HG03045 (cell line): ENCODE data around the gene PLEKHH1.
A peak's percentile ranks its signal among the peaks of the same experiment; 100 is the strongest.
"Not testable (repeated sequence)": the region's sequence is repeated elsewhere in the genome, so short reads cannot be mapped to it uniquely, and the experiment has no call there.

Experiments used
- ATAC-seq: cut with Tn5 transposase; IDR thresholded peaks from one replicate; pipeline ENCODE4 v1.9.1; 2021; ENCODE audit warnings: mild to moderate bottlenecking, moderate library complexity; ENCODE audit not compliant: unreplicated experiment

Gene PLEKHH1

GRCh38 chr14:67579636-67580035, 46.5 kb downstream of the PLEKHH1 start:
- ATAC-seq, result no peak

DNA sequence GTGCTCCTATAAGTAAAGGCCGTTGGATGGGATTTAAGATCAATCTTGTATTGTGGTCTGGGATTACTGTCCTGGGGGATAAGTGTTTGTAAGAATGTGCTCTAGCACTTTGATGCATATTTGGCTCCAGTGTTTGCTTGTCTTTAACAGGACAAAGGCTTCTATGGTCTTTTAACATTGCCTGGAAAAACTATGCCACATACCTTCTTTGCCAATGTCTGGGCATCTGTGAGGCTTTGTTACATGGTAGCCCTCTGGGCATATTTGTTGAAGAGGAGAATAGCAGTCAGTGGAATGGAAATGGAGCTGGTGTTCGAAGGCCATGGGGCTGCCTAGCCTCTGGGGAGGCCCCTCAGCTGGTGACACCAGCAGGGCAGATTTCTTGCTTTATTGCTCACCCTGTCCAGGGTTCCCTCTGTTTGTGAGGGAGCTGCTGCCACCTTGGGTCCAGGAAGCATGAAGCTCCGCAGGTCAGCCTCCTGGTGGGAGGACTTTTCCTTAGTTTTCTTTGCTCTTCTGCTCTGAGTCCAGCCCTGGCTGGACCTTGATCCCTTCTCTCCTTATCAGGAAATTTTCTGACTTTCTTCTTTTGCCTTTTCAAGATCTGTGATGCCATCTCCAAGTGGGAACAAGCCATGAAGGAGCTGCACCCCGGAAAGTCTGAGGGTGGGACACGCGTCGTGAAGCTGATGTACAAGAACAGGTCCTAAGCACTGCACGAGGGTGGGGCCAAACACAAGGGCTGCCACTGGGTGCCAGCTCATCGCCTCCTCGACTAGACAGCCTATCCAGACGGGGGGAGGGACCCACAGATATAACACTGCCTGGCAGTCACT, 47.5 kb downstream of the PLEKHH1 start:
- ATAC-seq, result no peak

GRCh38 chr14:67581643-67582042, 48.6 kb downstream of the PLEKHH1 start:
- no peak for ATAC-seq

- ATAC-seq, result no peak
These were observed 49.0 kb downstream of the PLEKHH1 start for GRCh38 chr14:67582061-67582460.

DNA sequence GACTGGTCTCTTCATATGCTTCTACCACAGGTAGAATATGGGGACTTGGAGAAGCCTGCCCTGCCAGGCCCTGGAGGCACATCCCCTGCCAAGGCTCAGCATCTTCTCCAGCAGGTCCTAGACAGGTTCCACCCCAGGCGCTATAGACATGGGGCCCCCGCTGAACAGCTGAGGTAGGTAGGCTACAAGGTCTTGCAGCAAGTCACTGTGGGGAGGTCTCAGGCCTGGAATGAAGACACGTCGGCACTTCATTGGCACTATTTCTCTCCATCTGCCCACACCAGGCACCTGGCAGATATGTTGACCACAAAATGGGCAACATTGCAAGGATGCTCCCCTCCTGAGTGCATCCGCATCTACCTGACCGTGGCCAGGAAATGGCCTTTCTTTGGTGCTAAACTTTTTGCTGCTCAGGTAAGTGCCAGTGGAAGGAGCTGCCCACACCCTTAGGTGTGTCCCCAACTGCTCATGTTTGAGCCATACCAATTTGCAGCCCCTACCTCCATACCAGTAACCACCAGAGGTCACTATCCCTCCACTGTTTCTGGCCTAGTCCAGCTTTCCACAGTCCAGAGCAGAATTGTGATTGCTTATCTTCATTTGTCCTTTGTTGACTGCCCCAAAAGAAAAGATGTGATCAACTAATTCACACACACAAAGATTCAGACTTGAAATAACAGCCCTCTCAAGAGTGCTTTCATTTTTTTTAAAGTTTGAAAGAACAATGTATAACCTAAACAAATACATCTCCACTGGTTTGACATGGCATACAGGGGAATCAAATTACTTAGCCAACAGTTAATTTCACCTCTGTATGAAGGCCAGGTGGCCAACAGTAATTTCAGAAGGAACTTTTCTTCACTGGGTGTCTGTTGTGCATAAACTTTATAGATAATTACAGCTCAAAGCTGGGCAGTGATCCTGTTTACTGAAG, 50.9 kb downstream of the PLEKHH1 start:
- ATAC-seq, result no peak

GRCh38 chr14:67584978-67585377, 51.9 kb downstream of the PLEKHH1 start:
- no peak for ATAC-seq

DNA sequence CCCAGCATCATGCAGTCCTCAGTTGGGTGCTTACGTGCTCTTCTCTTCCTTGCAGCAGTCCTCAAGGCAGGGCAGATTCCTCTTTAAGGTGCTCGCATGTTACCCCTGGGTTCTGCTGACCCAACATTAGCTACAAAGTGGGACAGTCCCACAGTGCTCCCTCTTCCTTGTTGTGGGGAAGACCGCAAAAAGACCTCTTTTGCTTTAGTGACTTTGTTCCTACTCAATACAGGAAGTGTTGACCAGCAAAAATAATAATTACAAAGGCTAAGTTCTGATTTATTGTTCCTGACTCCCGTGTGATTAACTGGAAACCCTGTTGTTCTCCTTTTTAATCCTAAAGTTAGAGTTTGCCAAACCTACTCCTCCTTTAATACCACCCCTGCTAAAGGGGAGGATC, 53.3 kb downstream of the PLEKHH1 start:
- ATAC-seq, result no peak

DNA sequence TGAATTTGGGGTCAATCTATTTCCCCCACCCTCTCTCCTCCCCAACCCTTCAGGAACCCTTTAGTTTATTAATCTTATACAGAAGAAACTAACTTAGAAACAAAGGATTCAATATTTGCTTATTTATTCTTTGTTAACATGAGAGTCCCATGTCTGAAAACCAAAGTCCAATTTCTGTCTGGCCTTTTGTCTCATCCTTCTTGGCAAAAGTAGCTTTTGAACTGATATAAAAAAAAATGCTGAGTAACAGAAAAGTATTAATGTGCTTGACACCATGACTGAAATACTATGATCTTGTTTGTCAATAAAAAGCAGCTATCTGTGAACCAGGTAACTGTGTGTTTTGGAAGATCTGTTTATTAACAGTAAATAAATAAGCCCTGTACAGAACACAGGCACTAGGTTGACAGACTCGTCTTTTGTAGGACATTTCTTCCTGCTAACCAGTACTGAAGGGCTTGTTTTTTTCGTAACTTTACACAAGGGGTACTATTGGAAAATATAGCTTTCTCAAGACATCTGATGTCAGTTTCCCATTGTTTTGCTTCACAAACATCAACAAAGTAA, 56.2 kb downstream of the PLEKHH1 start:
- no peak for ATAC-seq

DNA sequence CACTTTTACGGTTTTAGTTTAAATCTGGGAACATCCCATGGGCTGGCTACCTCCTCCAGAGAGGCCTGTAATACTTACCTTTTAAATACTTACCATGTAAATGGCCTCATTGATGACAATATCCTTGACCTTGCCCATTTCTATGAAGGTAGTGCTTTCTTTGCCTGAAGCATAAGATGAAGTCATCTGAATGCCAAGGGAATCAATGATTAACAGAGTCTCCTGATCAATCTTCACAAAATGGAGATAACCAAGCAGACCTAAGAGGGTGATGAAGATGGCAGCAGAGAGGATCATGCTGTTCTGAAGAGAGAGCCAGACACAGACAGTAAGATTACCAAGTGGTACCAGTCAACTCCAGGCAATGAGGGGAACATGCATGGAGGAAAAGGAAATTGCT, 60.6 kb downstream of the PLEKHH1 start:
- not testable (repeated sequence) for ATAC-seq

GRCh38 chr14:67595392-67595791, 62.3 kb downstream of the PLEKHH1 start:
- ATAC-seq, result no peak

DNA sequence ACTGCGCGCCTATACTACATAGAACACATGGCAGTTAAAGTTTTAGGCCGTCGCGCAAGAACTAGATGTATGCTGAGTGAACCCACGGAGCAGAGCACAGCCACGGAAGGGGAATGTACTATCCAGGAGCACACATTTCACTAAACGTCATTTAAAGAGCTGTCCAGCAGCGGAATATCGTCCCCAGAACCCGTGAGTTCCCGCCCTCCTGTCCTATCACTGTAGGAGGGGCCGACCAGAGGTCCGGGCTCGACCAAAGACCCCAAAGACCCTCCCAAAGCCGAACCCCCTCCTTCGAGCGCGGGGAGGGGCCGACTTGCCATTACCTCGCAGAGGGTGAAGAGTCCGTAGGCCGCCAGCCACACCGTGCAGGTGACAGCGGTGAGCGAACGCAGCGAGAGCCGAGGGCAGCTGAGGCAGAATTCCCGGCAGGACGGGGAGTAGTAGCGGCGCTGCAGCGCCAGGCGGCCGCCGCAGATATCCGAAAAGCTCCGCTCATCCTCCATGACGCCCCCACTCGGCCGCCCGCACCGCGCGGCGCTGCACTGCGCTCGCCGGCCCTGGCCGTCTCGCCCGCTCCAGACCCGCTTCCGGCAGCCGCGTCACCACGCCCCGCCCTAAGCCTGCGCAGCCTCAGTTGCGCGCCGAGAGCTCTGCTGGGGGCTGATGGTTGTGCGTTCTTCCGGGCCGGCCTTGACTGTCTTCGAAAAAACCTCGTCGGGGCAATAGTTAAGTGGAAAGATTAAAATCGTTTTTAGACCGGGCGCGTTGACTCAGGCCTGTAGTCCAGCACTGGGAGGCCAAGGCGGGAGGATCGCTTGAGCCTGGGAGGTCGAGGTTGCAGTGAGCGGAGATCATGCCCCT, 66.8 kb downstream of the PLEKHH1 start, which contains the start of gene PIGH:
TSS of gene PIGH (minus strand) at position 571 of the 864 bp plus-strand sequence. CDS start at position 506, 65 bp downstream.
- peak; percentile 96 for ATAC-seq

DNA sequence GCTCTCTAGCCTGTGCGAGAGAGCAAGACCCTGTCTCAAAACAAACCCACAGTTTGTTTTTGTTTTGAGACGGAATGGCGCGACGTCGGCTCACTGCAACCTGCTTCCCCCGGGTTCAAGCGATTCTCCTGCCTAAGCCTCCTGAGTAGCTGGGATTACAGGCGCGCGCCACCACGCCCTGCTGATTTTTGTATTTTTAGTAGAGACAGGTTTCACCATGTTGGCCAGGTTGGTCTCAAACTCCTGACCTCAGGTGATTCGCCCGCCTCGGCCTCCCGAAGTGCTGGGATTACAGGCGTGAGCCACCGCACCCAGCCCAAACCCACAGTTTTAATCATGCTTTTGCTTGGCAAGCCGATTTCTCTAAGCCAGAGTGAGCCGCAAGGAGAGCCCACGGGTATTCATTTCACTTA, 67.5 kb downstream of the PLEKHH1 start:
- ATAC-seq, result not testable (repeated sequence)

DNA sequence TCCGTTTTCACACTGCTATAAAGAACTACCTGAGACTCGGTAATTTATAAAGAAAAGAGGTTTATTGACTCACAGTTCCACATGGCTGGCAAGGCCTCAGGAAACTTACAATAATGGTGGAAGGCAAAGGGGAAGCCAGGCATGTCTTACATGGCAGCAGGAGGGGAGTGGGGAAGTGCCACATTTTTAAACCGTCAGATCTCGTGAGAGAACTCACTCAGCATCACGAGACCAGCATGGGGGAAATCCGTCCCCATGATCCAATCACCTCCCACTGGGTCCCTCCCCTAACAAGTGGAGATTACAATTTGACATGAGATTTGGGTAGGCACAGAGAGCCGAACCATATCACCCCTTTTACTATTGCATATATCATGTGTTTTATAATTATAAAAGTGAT, 69.0 kb downstream of the PLEKHH1 start:
- no peak for ATAC-seq

GRCh38 chr14:67602995-67603545, 70.0 kb downstream of the PLEKHH1 start:
- peak; percentile 50 for ATAC-seq

DNA sequence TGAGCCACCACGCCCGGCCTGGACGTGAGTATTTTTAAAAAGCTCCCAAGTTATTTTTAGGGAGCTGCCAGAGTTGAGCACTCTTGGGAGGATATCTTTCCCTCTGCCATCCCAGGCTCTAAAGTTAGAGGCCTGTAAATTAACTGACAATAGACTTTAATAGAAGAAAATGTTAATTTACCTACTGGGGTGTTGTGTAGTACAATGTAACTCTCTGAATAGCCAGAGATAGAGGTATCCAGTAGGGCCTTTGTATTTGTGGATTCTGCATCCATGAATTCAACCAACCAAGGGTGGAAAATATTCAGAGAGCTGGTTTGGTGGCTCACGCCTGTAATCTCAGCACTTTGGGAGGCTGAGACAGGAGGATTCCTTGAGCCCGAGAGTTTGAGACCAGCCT, 74.6 kb downstream of the PLEKHH1 start:
- ATAC-seq, result no peak

GRCh38 chr14:67609642-67610310, 76.7 kb downstream of the PLEKHH1 start:
- ATAC-seq, result no peak

DNA sequence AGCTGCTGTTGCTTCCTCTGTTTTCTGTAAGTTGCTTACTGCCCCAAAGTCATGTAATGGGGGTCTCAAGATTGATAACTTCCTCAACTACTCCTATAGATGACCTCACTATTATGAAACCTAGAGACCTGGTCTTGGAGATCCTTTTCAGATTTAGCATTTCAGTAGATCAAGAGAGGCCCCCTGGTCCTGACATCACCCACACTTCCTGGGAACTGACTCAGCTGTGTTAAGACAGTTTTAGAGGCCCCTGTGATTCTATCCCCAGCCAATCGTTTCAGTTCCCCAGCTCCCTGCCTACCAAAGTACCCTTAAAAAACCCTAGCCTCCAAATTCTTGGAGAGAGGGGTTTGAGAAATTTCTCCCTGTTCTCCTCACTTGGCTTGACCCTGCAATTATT, 77.4 kb downstream of the PLEKHH1 start:
- ATAC-seq, result no peak

DNA sequence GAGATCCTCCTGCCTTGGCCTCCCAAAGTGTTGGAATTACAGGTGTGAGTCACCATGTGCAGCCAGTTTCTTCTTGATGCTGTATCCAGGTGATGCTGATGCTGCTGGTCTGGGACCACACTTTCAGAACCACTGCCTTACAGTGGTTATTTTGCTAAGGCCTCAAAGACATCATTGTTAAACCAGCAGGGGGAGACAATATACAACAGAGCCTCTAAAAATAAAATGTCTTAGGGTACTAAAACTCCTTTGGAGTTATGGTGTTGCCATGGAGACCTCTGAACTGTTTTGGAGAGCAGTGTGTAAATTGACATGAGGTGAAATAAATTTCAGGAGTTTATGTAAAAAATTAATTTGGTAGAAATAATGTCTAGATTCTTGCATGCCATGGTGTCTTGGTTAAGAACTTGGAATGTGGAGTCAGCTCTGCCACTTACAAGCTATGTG, 85.5 kb downstream of the PLEKHH1 start:
- no peak for ATAC-seq

DNA sequence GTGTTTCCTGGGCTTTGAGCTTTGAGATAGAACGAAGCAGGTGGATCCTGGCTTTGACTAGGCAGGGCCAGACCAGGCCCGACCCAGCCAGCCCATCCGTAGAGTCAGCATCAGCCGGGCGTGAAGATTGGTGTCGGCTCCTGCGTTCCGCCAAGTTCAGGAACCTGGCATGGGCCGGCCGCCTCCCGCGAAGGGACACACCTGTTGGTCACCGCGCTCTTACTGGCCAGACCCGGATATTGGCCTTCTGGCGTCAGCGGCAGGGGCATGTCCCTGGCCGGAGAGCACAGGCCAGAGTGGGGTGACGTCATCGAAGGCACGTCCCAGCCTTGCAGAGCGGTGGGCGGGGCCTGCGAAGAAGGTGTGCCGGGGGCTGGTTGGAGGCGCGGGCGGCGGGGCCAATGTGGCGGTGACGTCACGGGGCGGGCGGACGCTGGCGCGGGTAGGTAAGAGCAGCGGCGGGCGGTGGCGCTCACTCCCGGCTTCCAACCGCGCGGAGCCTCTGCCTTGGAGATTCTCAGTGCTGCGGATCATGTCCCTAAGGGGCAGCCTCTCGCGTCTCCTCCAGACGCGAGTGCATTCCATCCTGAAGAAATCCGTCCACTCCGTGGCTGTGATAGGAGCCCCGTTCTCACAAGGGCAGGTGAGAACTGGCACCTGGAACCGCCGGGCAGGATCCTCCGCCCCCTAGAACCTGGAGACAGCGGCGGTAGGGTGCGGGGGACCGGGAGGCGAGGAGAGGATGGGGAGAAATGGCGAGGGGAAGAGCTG, 86.5 kb downstream of the PLEKHH1 start, which contains the start of gene ARG2:
TSS of gene ARG2 (plus strand) at position 475 of the 771 bp plus-strand sequence. CDS start at position 533, 58 bp downstream.
- ATAC-seq, result peak; percentile 94
